Left ventricle myocardium superior (tissue), 1 donor: ENCODE results near the gene RGS19. TPM values are rescaled to one million over a fixed set of nuclear protein-coding genes. Genes with fewer than 3 reads are reported as not detected.

Experiments
- ATAC-seq: fragments of 200-7000 bp; cut with Tn5 transposase; one replicate; pipeline ENCODE4 v1.9.1; 2020; ENCODE audit warnings: mild to moderate bottlenecking, moderate library complexity
- DNase-seq: peaks from one replicate; pipeline ENCODE4 v3.0.0-alpha.2; 2020
- intact Hi-C: fragments of 100-400 bp; cut with micrococcal nuclease; formaldehyde crosslinking; loops from one replicate; pipeline ENCODE4 v1.11.0; 2022
- total RNA-seq: library from RNA; stranded (reverse); fragmentation: NEBNext Ultra II Directional; extraction: Animal tissue kit (Norgen Biotek cat#: 25700); gene quantifications from one replicate; pipeline ENCODE4 v1.2.1, GENCODE V29; 2021
- donor health status: DM: no; HTN: yes; CAD: no; lungs with severe emphysema.

Gene RGS19
- total RNA-seq, 1 donor from 2014 or later: 5.4 TPM

GRCh38 chr20:64041040-64041780 lies 38.1 kb downstream of the RGS19 start:
- no peak for ATAC-seq
- no peak for DNase-seq
- intact Hi-C loops: no loop called here

GRCh38 chr20:64040231-64041039 lies 38.9 kb downstream of the RGS19 start:
- DNase-seq: no peak
- intact Hi-C loops: no loop called here
- ATAC-seq: no peak

GRCh38 chr20:64039293-64040160 lies 39.8 kb downstream of the RGS19 start:
- DNase-seq (no peak), ATAC-seq (peak; percentile 54)
- intact Hi-C loops: no loop called here

GRCh38 chr20:64038565-64039292 lies 40.6 kb downstream of the RGS19 start:
- peak; percentile 87 for DNase-seq
- intact Hi-C loops: no loop called here
- ATAC-seq: peak; percentile 85

GRCh38 chr20:64038224-64038564 lies 41.1 kb downstream of the RGS19 start:
- ATAC-seq (no peak), DNase-seq (no peak)
- intact Hi-C loops: no loop called here

GRCh38 chr20:64037498-64038213 lies 41.7 kb downstream of the RGS19 start:
- no peak for ATAC-seq
- intact Hi-C loops: no loop called here
- no peak for DNase-seq

- intact Hi-C loops: no loop called here
- DNase-seq (no peak), ATAC-seq (no peak)
Observed at GRCh38 chr20:64037199-64037497, 42.2 kb downstream of the RGS19 start.

GRCh38 chr20:64036346-64037198 lies 42.7 kb downstream of the RGS19 start:
- intact Hi-C loops: no loop called here
- ATAC-seq (no peak), DNase-seq (no peak)

GRCh38 chr20:64035933-64036345 lies 43.4 kb downstream of the RGS19 start, which contains the start of gene C20orf204:
C20orf204 (plus strand) TSS chr20:64036182; CDS start chr20:64036324, 142 bp downstream.
- DNase-seq (no peak), ATAC-seq (no peak)
- intact Hi-C loops: no loop called here

- no peak for ATAC-seq
- intact Hi-C loops: no loop called here
- DNase-seq: no peak
Observed at GRCh38 chr20:64035066-64035932, 44.0 kb downstream of the RGS19 start.

- ATAC-seq: peak; percentile 66
- peak; percentile 71 for DNase-seq
- intact Hi-C loops: no loop called here
Observed at GRCh38 chr20:64033981-64034493, 45.3 kb downstream of the RGS19 start.

GRCh38 chr20:64032706-64033624 lies 46.4 kb downstream of the RGS19 start:
- DNase-seq: no peak
- intact Hi-C loops: no loop called here
- ATAC-seq: no peak

- intact Hi-C loops: no loop called here
- DNase-seq (no peak), ATAC-seq (no peak)
Observed at GRCh38 chr20:64031822-64032314, 47.5 kb downstream of the RGS19 start.

GRCh38 chr20:64030371-64031134 lies 48.8 kb downstream of the RGS19 start:
- ATAC-seq: no peak
- no peak for DNase-seq
- intact Hi-C loops: no loop called here
